H1 (cell line): ENCODE measurements around the gene CSNK2A3. TPM values are rescaled to one million over a fixed set of nuclear protein-coding genes. Genes with fewer than 3 reads are reported as not detected.

Experiments
- CTCF ChIA-PET: fragments of 300-600 bp; sonication (Branson Sonifier 250); formaldehyde crosslinking; loops from one replicate; lab custom pipeline; 2021; ENCODE audit not compliant: partially characterized antibody; lab: Charles Lee
- POLR2A ChIA-PET: fragments of 300-600 bp; sonication (Branson Sonifier 250); formaldehyde crosslinking; loops from one replicate; lab custom pipeline; 2021; ENCODE audit warnings: inconsistent platforms; ENCODE audit not compliant: partially characterized antibody; lab: Charles Lee
- DNase-seq, 2 experiments: peaks; one replicate each; pipeline versions ENCODE4 v3.0.0 to v3.0.0-alpha.2; 2010 to 2022; ENCODE audit warnings: low spot score in 2 of 2, low read depth in 1 of 2, mixed read lengths in 1 of 2
- FAIRE-seq: peaks from 2 replicates; lab custom pipeline; 2011; peaks lifted over from hg19 to GRCh38; lab: Jason Lieb, UNC
- H2AFZ ChIP-seq: 2 replicates; pipeline ENCODE4 v1.8.1; 2012; ENCODE audit warnings: low read length, inconsistent platforms
- H2AK5ac ChIP-seq: 2 replicates; pipeline ENCODE4 v1.6.1; 2013; ENCODE audit warnings: low read depth, low read length
- H2BK120ac ChIP-seq: replicated peaks from 2 replicates; pipeline ENCODE3; 2013; ENCODE audit warnings: low read depth, low read length, inconsistent platforms
- H2BK12ac ChIP-seq: 2 replicates; pipeline ENCODE4 v1.6.1; 2013; ENCODE audit warnings: low read depth, low read length
- H2BK15ac ChIP-seq: 2 replicates; pipeline ENCODE4 v1.6.1; 2013; ENCODE audit warnings: low read length
- H2BK20ac ChIP-seq: 2 replicates; pipeline ENCODE4 v1.6.1; 2013; ENCODE audit warnings: low read length
- H2BK5ac ChIP-seq: 2 replicates; pipeline ENCODE4 v1.6.1; 2013; ENCODE audit warnings: low read depth, low read length
- H3K14ac ChIP-seq: 2 replicates; pipeline ENCODE4 v1.6.1; 2013; ENCODE audit warnings: inconsistent platforms; ENCODE audit not compliant: insufficient read length
- H3K18ac ChIP-seq: 2 replicates; pipeline ENCODE4 v1.6.1; 2013; ENCODE audit warnings: low read length; ENCODE audit errors: extremely low read depth
- H3K23ac ChIP-seq: 2 replicates; pipeline ENCODE4 v1.6.1; 2013; ENCODE audit warnings: inconsistent platforms; ENCODE audit not compliant: insufficient read length
- H3K23me2 ChIP-seq: 2 replicates; pipeline ENCODE4 v1.6.1; 2013; ENCODE audit warnings: low read depth, low read length
- H3K27ac ChIP-seq: 2 replicates; pipeline ENCODE4 v1.6.1; 2011; ENCODE audit warnings: low read depth, low read length, inconsistent platforms
- H3K27me3 ChIP-seq, 4 experiments: replicated peaks in 1 of 4; 1 replicate in 1 of 4; 2 replicates in 3 of 4; pipeline versions ENCODE4 v1.6.1 to v1.8.1; 2011 to 2013; ENCODE audit warnings: low read length in 3 of 4, mild to moderate bottlenecking in 3 of 4, inconsistent platforms in 2 of 4, mixed read lengths in 2 of 4, moderate library complexity in 1 of 4; ENCODE audit not compliant: control insufficient read depth in 3 of 4, insufficient read depth in 3 of 4; ENCODE audit errors: extremely low read depth in 1 of 4
- H3K36me3 ChIP-seq, 4 experiments: 2 replicates each; pipeline versions ENCODE4 v1.6.1 to v1.8.1; 2011 to 2013; ENCODE audit warnings: mild to moderate bottlenecking in 4 of 4, low read length in 3 of 4, moderate library complexity in 2 of 4, control low read depth in 1 of 4, inconsistent platforms in 1 of 4; ENCODE audit not compliant: insufficient read depth in 4 of 4, control insufficient read depth in 2 of 4
- H3K4ac ChIP-seq: replicated peaks from 2 replicates; pipeline ENCODE3; 2013; ENCODE audit warnings: low read length, low read depth, mixed read lengths, inconsistent platforms; ENCODE audit not compliant: insufficient read length
- H3K4me1 ChIP-seq, 4 experiments: replicated peaks in 1 of 4; 1 replicate in 1 of 4; 2 replicates in 3 of 4; pipeline versions ENCODE4 v1.6.1 to v1.8.1; 2011 to 2013; ENCODE audit warnings: low read length in 3 of 4, inconsistent platforms in 2 of 4, mixed read lengths in 1 of 4; ENCODE audit not compliant: insufficient read depth in 4 of 4, control insufficient read depth in 3 of 4
- H3K4me2 ChIP-seq, 2 experiments: 2 replicates each; pipeline versions ENCODE4 v1.6.1 to v1.8.1; 2011 to 2013; ENCODE audit warnings: low read depth in 2 of 2, low read length in 2 of 2, control low read depth in 1 of 2, inconsistent platforms in 1 of 2, mild to moderate bottlenecking in 1 of 2; ENCODE audit not compliant: insufficient read depth in 1 of 2
- H3K4me3 ChIP-seq, 4 experiments: fragments of 200-600, 300-600 bp in 1 of 4; sonication (generic), shearing (Covaris generic), sonication (Bioruptor Twin) in 1 of 4; 2 replicates each; pipeline versions ENCODE4 v1.5.1 to v1.8.1; 2011 to 2016; ENCODE audit warnings: low read length in 4 of 4, low read depth in 3 of 4, control low read depth in 2 of 4, inconsistent platforms in 2 of 4, mild to moderate bottlenecking in 2 of 4, mixed read lengths in 1 of 4, moderate library complexity in 1 of 4; ENCODE audit not compliant: insufficient read depth in 2 of 4; ENCODE audit errors: extremely low read depth in 1 of 4
- H3K56ac ChIP-seq: replicated peaks from 2 replicates; pipeline ENCODE3; 2013; ENCODE audit warnings: low read depth, mild to moderate bottlenecking, mixed read lengths, low read length, inconsistent platforms; ENCODE audit not compliant: insufficient read length
- H3K79me1 ChIP-seq: 2 replicates; pipeline ENCODE4 v1.6.1; 2013; ENCODE audit warnings: low read depth, low read length, control low read depth
- H3K79me2 ChIP-seq, 2 experiments: 2 replicates each; pipeline versions ENCODE4 v1.6.1 to v1.8.1; 2012 to 2013; ENCODE audit warnings: low read length in 2 of 2, mild to moderate bottlenecking in 2 of 2, inconsistent platforms in 1 of 2; ENCODE audit not compliant: insufficient read depth in 2 of 2, control insufficient read depth in 1 of 2
- H3K9ac ChIP-seq, 4 experiments: replicated peaks in 1 of 4; 1 replicate in 1 of 4; 2 replicates in 3 of 4; pipeline versions ENCODE4 v1.6.1 to v1.8.1; 2011 to 2013; ENCODE audit warnings: low read depth in 3 of 4, low read length in 3 of 4, control low read depth in 2 of 4, mild to moderate bottlenecking in 2 of 4, moderate library complexity in 2 of 4, inconsistent platforms in 1 of 4; ENCODE audit errors: extremely low read depth in 1 of 4
- H3K9me3 ChIP-seq, 2 experiments: 2 replicates each; pipeline versions ENCODE4 v1.6.1 to v1.8.1; 2012 to 2013; ENCODE audit warnings: mild to moderate bottlenecking in 2 of 2, moderate library complexity in 2 of 2, control low read depth in 1 of 2, inconsistent platforms in 1 of 2, low read depth in 1 of 2, low read length in 1 of 2, mixed read lengths in 1 of 2; ENCODE audit not compliant: insufficient read depth in 2 of 2
- H4K20me1 ChIP-seq, 2 experiments: replicated peaks in 1 of 2; 2 replicates each; pipeline versions ENCODE3 to v1.8.1; 2011 to 2013; ENCODE audit warnings: inconsistent platforms in 2 of 2, low read length in 2 of 2, mild to moderate bottlenecking in 1 of 2; ENCODE audit not compliant: insufficient read depth in 2 of 2, control insufficient read depth in 1 of 2
- H4K5ac ChIP-seq: 2 replicates; pipeline ENCODE4 v1.6.1; 2013; ENCODE audit warnings: low read length, low read depth, mixed read lengths, inconsistent platforms; ENCODE audit not compliant: insufficient read length
- H4K8ac ChIP-seq: 2 replicates; pipeline ENCODE4 v1.8.0; 2013; ENCODE audit warnings: mild to moderate bottlenecking, moderate library complexity, low read length, inconsistent platforms; ENCODE audit not compliant: insufficient read depth; ENCODE audit errors: extremely low read depth
- H4K91ac ChIP-seq: replicated peaks from 2 replicates; pipeline ENCODE3; 2013; ENCODE audit warnings: low read length, mixed read lengths, inconsistent platforms; ENCODE audit not compliant: insufficient read length
- BACH1 ChIP-seq: IDR thresholded peaks from 2 replicates; pipeline ENCODE4 v1.6.1; 2012; ENCODE audit warnings: low read length, improper control_type of control experiment
- EP300 ChIP-seq, 2 experiments: IDR thresholded peaks; 1 replicate in 1 of 2; 2 replicates in 1 of 2; pipeline ENCODE4 v1.6.1; 2011 to 2012; ENCODE audit warnings: low read depth in 2 of 2, low read length in 2 of 2, mild to moderate bottlenecking in 2 of 2, borderline replicate concordance in 1 of 2, inconsistent platforms in 1 of 2, moderate library complexity in 1 of 2
- POU5F1 ChIP-seq: IDR thresholded peaks from 2 replicates; pipeline ENCODE4 v1.6.1; 2011; ENCODE audit warnings: low read depth, mild to moderate bottlenecking, low read length, moderate library complexity
- RBBP5 ChIP-seq: IDR thresholded peaks from 2 replicates; pipeline ENCODE4 v1.7.1; 2012; ENCODE audit warnings: low read depth, mild to moderate bottlenecking, inconsistent platforms, low read length, moderate library complexity, borderline replicate concordance
- RNF2 ChIP-seq: fragments of 200-900, 300-1000 bp; sonication (generic); IDR thresholded peaks from 2 replicates; pipeline ENCODE4 v1.7.1; 2016; ENCODE audit warnings: borderline replicate concordance, low read depth, mild to moderate bottlenecking, antibody characterized with exemption, low read length; ENCODE audit not compliant: poor library complexity, severe bottlenecking; ENCODE audit errors: missing control alignments
- SIX5 ChIP-seq: IDR thresholded peaks from 2 replicates; pipeline ENCODE4 v1.6.1; 2011; ENCODE audit warnings: mild to moderate bottlenecking, low read depth, low read length
- SRF ChIP-seq: IDR thresholded peaks from 2 replicates; pipeline ENCODE4 v1.6.1; 2011; ENCODE audit warnings: mild to moderate bottlenecking, low read depth, low read length, moderate library complexity
- TAF7 ChIP-seq: optimal IDR thresholded peaks from 2 replicates; pipeline ENCODE3; 2011; ENCODE audit warnings: low read depth, mild to moderate bottlenecking, inconsistent platforms, low read length, moderate library complexity, borderline replicate concordance
- WGBS, 2 experiments: shearing (Covaris generic) in 1 of 2; methylation state at CpG; one replicate each; pipeline versions ENCODE4 v1.1.6 to v1.1.7; 2013 to 2015; ENCODE audit warnings: low lambda C conversion rate in 2 of 2, mixed read lengths in 2 of 2, inconsistent platforms in 1 of 2, low coverage in 1 of 2, missing lambda C conversion rate in 1 of 2; ENCODE audit not compliant: insufficient replicate concordance in 2 of 2, insufficient coverage in 1 of 2, insufficient read length in 1 of 2; ENCODE audit errors: extremely low coverage in 1 of 2, missing lambda C conversion rate in 1 of 2; 5-methylcytosine and 5-hydroxymethylcytosine counted together
- polyA plus RNA-seq, 7 experiments: library from polyadenylated mRNA; depleted of rRNA in 3 of 7; stranded (reverse) in 5 of 7; unstranded in 2 of 7; fragments of >200 nt in 5 of 7; fragments of 200-250 nt in 2 of 7; gene quantifications; 1 replicate in 5 of 7; 2 replicates in 1 of 7; 4 replicates in 1 of 7; pipeline versions ENCODE4 v1.2.1 to v1.2.3, GENCODE V29; 2011 to 2013; ENCODE audit warnings: missing spikeins in 2 of 7, mixed read lengths in 2 of 7
- total RNA-seq: library from RNA; stranded (reverse); fragmentation: NEBNext Ultra II Directional; extraction: Animal tissue kit (Norgen Biotek cat#: 25700); gene quantifications from 2 replicates; pipeline ENCODE4 v1.2.1, GENCODE V29; 2021

The CSNK2A3 gene
- total and polyA plus RNA-seq, 2 of the 8 experiments (the other 6 are each of a cell fraction or from before 2014, with no cell fraction given): 0.69 to 1.0 TPM

GRCh38 chr11:11336664-11337063 is 16.4 kb downstream of the CSNK2A3 start:
- H2BK20ac ChIP-seq: no peak overlapping the region
- no peaks in the 10 kb centered on the region for H4K20me1 ChIP-seq
- POLR2A ChIA-PET: no interaction called here

More at GRCh38 chr11:11336664-11337063, 16.4 kb downstream of the CSNK2A3 start:
- Histone ChIP-seq H3K4ac (no peak overlapping the region), H2AK5ac (no peak overlapping the region), H3K36me3 (no peaks in the 10 kb centered on the region), H3K4me2 (no peak overlapping the region), H3K18ac (no peak overlapping the region), H3K79me2 (no peaks in the 10 kb centered on the region), H3K4me1 (peaks cover 0 to 3% (median under 1%) of the 10 kb centered on the region in 4 experiments; a peak in 3 of 7 replicates), H3K4me3 (no peak overlapping the region), H2AFZ (no peak overlapping the region)
- FAIRE-seq: no peak
- TF ChIP-seq RBBP5: no peak
- no peak for TF ChIP-seq SIX5
- no peak for TF ChIP-seq TAF7
- no peak for TF ChIP-seq POU5F1
- TF ChIP-seq BACH1: no peak
- no peak for TF ChIP-seq SRF
- TF ChIP-seq EP300 (IDR thresholded peaks at IDR 0.05; ENCODE audit: borderline replicate concordance in 1 of 2, low read depth in 2 of 2, low read length in 2 of 2): no peak
- TF ChIP-seq RNF2: no peak
- TF ChIP-seq, all 59 proteins: peak for 0
- Histone ChIP-seq H3K23me2 (no peaks in the 10 kb centered on the region), H2BK15ac (no peak overlapping the region), H3K56ac (no peak overlapping the region), H3K9me3 (no peaks in the 10 kb centered on the region), H3K27me3 (no peaks in the 10 kb centered on the region), H3K14ac (no peak overlapping the region), H3K23ac (no peak overlapping the region), H2BK12ac (no peak overlapping the region), H2BK120ac (no peak overlapping the region), H4K91ac (no peak overlapping the region), H3K9ac (no peak overlapping the region), H2BK5ac (no peak overlapping the region), H4K5ac (no peak overlapping the region), H3K27ac (no peak overlapping the region), H4K8ac (no peak overlapping the region), H3K79me1 (no peaks in the 10 kb centered on the region)
- 72% methylated on average over 4 of the region's 4 CpGs; no CpG with 5 or more reads in 1 of the 2 experiments for WGBS, 2 experiments
- no peak for DNase-seq
- CTCF ChIA-PET: interaction anchor here (1.0 kb wide), 2 partner anchors 40 to 64 kb away, joined by 3 read pairs; no protein-coding TSS in a partner anchor
